Osteoblast (primary cell): ENCODE results near the gene PCCB. TPM values are rescaled to one million over a fixed set of nuclear protein-coding genes. Genes with fewer than 3 reads are reported as not detected.
"Not testable (repeated sequence)": the region's sequence is repeated elsewhere in the genome, so short reads cannot be mapped to it uniquely, and the experiment has no call there.

Source experiments
- DNase-seq: peaks from one replicate; pipeline ENCODE4 v3.0.0; 2011; ENCODE audit warnings: low spot score, mixed read lengths; ENCODE audit not compliant: insufficient read length; ENCODE audit errors: missing footprints
- H2AFZ ChIP-seq: 2 replicates; pipeline ENCODE4 v1.6.0; 2011; ENCODE audit warnings: mild to moderate bottlenecking, low read length
- H3K27ac ChIP-seq: 2 replicates; pipeline ENCODE4 v1.5.1; 2011; ENCODE audit warnings: mild to moderate bottlenecking, low read depth, low read length, moderate library complexity
- H3K27me3 ChIP-seq: 2 replicates; pipeline ENCODE4 v1.6.0; 2012; ENCODE audit warnings: mild to moderate bottlenecking, control low read depth, inconsistent platforms, low read length, moderate library complexity; ENCODE audit not compliant: insufficient read depth
- H3K36me3 ChIP-seq: 2 replicates; pipeline ENCODE4 v1.5.1; 2011; ENCODE audit warnings: mild to moderate bottlenecking, low read length, control low read depth, moderate library complexity; ENCODE audit not compliant: insufficient read depth
- H3K4me1 ChIP-seq: 2 replicates; pipeline ENCODE4 v1.5.1; 2011; ENCODE audit warnings: mild to moderate bottlenecking, low read length, control low read depth, moderate library complexity; ENCODE audit not compliant: insufficient read depth
- H3K4me2 ChIP-seq: 2 replicates; pipeline ENCODE4 v1.6.0; 2011; ENCODE audit warnings: mild to moderate bottlenecking, low read length; ENCODE audit not compliant: insufficient read depth
- H3K4me3 ChIP-seq: fragments of 200-600 bp; sonication (generic); 3 replicates; pipeline ENCODE4 v1.5.1; 2012; ENCODE audit warnings: mild to moderate bottlenecking, low read length, inconsistent platforms; ENCODE audit not compliant: insufficient read depth
- H3K79me2 ChIP-seq: 2 replicates; pipeline ENCODE4 v1.6.0; 2012; ENCODE audit warnings: mild to moderate bottlenecking, low read length, control low read depth, inconsistent platforms; ENCODE audit not compliant: insufficient read depth
- H3K9me3 ChIP-seq: 2 replicates; pipeline ENCODE4 v1.5.1; 2011; ENCODE audit warnings: low read depth, low read length, control low read depth
- H4K20me1 ChIP-seq: 2 replicates; pipeline ENCODE4 v1.6.0; 2012; ENCODE audit warnings: mild to moderate bottlenecking, low read length, control low read depth; ENCODE audit not compliant: insufficient read depth
- total RNA-seq: library from RNA; depleted of rRNA; stranded (reverse); fragments of >200 nt; gene quantifications from 2 replicates; pipeline ENCODE4 v1.2.3, GENCODE V29; 2012
- TF ChIP-seq, protein P1 (sequence below): IDR thresholded peaks from 2 replicates; pipeline ENCODE4 v1.5.1; 2011; ENCODE audit warnings: mild to moderate bottlenecking, low read depth, low read length, moderate library complexity; ENCODE audit errors: extremely low read depth

Gene PCCB
- total RNA-seq, 1 donor = 53.9 TPM

DNA sequence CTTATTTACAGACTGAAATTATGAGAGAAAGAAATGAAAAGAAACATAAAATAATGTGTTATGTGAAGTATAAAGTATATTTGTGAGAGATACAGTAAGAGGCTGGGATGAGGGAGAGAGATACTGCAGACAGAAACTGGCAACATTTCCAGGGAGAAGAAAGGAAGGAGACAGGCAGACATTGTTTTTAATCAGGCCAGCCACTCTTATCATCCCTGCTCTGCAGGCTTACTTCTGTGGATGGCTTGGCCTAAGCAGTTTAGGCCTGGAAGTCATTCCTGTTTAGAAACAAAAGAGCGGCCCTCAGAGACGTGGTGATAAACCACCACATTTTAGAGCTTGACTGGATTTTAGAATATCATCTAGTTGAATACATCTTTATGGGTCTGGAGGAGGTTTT, 12.4 kb downstream of the PCCB start:
- H3K4me1 ChIP-seq = peaks cover 3% of the 10 kb centered on the region
- H3K79me2 ChIP-seq = no peaks in the 10 kb centered on the region
- H3K4me2 ChIP-seq = no peak overlapping the region
- peak; percentile 25 for DNase-seq
- H3K9me3 ChIP-seq = no peaks in the 10 kb centered on the region
- TF ChIP-seq, protein P1, sequence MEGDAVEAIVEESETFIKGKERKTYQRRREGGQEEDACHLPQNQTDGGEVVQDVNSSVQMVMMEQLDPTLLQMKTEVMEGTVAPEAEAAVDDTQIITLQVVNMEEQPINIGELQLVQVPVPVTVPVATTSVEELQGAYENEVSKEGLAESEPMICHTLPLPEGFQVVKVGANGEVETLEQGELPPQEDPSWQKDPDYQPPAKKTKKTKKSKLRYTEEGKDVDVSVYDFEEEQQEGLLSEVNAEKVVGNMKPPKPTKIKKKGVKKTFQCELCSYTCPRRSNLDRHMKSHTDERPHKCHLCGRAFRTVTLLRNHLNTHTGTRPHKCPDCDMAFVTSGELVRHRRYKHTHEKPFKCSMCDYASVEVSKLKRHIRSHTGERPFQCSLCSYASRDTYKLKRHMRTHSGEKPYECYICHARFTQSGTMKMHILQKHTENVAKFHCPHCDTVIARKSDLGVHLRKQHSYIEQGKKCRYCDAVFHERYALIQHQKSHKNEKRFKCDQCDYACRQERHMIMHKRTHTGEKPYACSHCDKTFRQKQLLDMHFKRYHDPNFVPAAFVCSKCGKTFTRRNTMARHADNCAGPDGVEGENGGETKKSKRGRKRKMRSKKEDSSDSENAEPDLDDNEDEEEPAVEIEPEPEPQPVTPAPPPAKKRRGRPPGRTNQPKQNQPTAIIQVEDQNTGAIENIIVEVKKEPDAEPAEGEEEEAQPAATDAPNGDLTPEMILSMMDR = no peak
- H3K27me3 ChIP-seq = no peaks in the 10 kb centered on the region
- H3K4me3 ChIP-seq = no peak overlapping the region
- peaks cover 1% of the 10 kb centered on the region for H4K20me1 ChIP-seq
- H2AFZ ChIP-seq = no peak overlapping the region
- H3K36me3 ChIP-seq = peaks cover 33% of the 10 kb centered on the region
- no peak overlapping the region for H3K27ac ChIP-seq

DNA sequence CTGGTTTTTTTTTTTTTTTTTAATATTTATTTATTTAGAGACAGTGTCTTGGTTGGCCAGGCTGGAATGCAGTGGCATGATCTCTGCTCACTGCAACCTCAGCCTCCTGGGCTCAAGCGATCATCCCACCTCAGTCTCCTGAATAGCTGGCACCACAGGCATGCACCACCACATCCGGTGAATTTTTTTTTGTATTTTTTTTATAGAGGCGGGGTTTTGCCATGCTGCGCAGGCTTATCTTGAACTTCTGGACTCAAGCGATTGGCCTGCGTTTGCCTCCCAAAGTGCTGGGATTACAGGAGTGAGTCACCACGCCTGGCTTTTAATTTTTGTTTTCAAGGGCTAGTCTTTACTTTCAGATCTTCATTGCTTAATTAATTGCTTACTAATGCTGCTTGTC, 13.1 kb downstream of the PCCB start:
- H3K27ac ChIP-seq = no peak overlapping the region
- TF ChIP-seq, protein P1 = no peak
- H3K27me3 ChIP-seq = no peaks in the 10 kb centered on the region
- H3K4me1 ChIP-seq = peaks cover 3% of the 10 kb centered on the region
- H3K36me3 ChIP-seq = peaks cover 33% of the 10 kb centered on the region
- no peaks in the 10 kb centered on the region for H3K9me3 ChIP-seq
- H3K4me3 ChIP-seq = no peak overlapping the region
- H2AFZ ChIP-seq = no peak overlapping the region
- peaks cover 2% of the 10 kb centered on the region for H4K20me1 ChIP-seq
- H3K79me2 ChIP-seq = no peaks in the 10 kb centered on the region
- DNase-seq = no peak
- H3K4me2 ChIP-seq = no peak overlapping the region

DNA sequence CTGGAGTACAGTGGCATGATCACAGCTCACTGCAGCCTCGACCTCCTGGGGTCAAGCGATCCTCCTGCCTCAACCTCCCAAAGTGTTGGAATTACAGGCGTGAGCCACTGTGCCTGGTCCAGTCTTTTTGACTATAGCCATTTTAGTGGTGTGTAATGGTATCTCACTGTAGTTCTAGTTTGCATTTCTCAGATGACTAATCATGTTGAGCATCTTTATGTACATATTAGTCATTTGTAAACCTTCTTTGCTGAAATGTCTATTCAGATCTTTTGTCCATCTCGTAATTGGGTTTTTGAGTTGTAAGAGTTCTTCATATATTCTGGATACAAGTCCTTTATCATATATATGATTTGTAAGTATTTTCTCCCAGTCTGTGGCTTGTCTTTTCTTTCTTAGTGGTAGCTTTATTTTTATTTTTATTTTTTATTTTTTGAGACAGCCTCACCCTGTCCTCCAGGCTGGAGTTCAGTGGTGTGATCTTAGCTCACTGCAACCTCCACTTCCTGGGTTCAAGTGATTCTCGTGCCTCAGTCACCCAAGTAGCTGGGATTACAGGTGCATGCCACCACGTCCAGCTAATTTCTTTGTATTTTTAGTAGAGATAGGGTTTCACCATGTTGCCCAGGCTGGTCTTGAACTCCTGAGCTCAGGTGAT, 16.5 kb downstream of the PCCB start:
- not testable (repeated sequence) for H3K27me3 ChIP-seq, H2AFZ ChIP-seq, H3K4me1 ChIP-seq, H3K36me3 ChIP-seq, H3K27ac ChIP-seq, H3K4me2 ChIP-seq, H3K9me3 ChIP-seq, H3K4me3 ChIP-seq, H4K20me1 ChIP-seq, H3K79me2 ChIP-seq
- DNase-seq = peak; percentile 47

DNA sequence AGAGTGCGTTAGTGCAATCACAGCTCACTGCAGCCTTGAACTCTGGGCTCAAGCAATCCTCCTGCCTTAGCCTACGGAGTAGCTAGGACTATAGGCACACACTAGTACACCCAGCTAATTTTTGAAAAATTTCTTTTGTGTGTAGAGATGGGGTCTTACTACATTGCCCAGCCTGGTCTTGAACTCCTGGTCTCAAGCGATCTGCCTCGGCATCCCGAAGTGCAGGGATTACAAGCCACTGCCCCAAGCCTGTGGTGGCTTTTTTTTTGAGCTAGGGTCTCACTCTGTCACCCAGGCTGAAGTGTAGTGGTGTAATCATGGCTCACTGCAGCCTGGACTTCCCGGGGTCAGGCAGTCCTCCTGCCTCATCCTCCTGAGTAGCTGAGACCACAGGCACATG, 17.1 kb downstream of the PCCB start:
- TF ChIP-seq, protein P1 = no peak
- H4K20me1 ChIP-seq = peaks cover 2% of the 10 kb centered on the region
- no peak overlapping the region for H3K27ac ChIP-seq
- no peaks in the 10 kb centered on the region for H3K9me3 ChIP-seq
- no peaks in the 10 kb centered on the region for H3K36me3 ChIP-seq
- no peaks in the 10 kb centered on the region for H3K27me3 ChIP-seq
- no peak overlapping the region for H3K4me3 ChIP-seq
- no peak for DNase-seq
- H3K4me1 ChIP-seq = peaks cover 3% of the 10 kb centered on the region
- H2AFZ ChIP-seq = no peak overlapping the region
- peaks cover 4% of the 10 kb centered on the region for H3K79me2 ChIP-seq
- H3K4me2 ChIP-seq = no peak overlapping the region
